Thoracic aorta (tissue), 2 donors: ENCODE measurements around the gene NLRP3. TPM values are rescaled to one million over a fixed set of nuclear protein-coding genes. Genes with fewer than 3 reads are reported as not detected.
A peak's percentile ranks its signal among the peaks of the same experiment; 100 is the strongest.

Experiments
- ATAC-seq: fragments of 150-250 bp; one replicate; pipeline ENCODE4 v1.8.0; 2017; ENCODE audit warnings: low read depth; ENCODE audit not compliant: insufficient number of reproducible peaks, low FRiP score
- DNase-seq: peaks from one replicate; pipeline ENCODE4 v3.0.0-alpha.2; 2020; ENCODE audit warnings: low spot score
- H3K27ac ChIP-seq, 2 donors: fragments of 200-600 bp; sonication (generic); 1 replicate in 1 of 2; 2 replicates in 1 of 2; pipeline ENCODE4 v1.5.1; 2016; ENCODE audit warnings: mild to moderate bottlenecking in 2 of 2, moderate library complexity in 2 of 2
- H3K27me3 ChIP-seq: fragments of 200-600 bp; sonication (generic); replicated peaks from 2 replicates; pipeline ENCODE4 v1.6.0; 2016; ENCODE audit warnings: mild to moderate bottlenecking; ENCODE audit not compliant: insufficient read depth
- H3K36me3 ChIP-seq: fragments of 200-600 bp; sonication (generic); one replicate; pipeline ENCODE4 v1.5.1; 2016
- H3K4me1 ChIP-seq, 2 donors: fragments of 200-600 bp; sonication (generic); 1 replicate in 1 of 2; 2 replicates in 1 of 2; pipeline versions ENCODE4 v1.5.1 to v1.6.0; 2016; ENCODE audit warnings: low read depth in 2 of 2, mild to moderate bottlenecking in 1 of 2; ENCODE audit not compliant: control insufficient read depth in 1 of 2
- H3K4me3 ChIP-seq: fragments of 200-600 bp; sonication (generic); 2 replicates; pipeline ENCODE4 v1.5.1; 2016; ENCODE audit warnings: mild to moderate bottlenecking
- H3K9me3 ChIP-seq: fragments of 200-600 bp; sonication (generic); 2 replicates; pipeline ENCODE4 v1.5.1; 2016
- CTCF ChIP-seq: fragments of 200-600 bp; sonication (generic); IDR thresholded peaks from one replicate; pipeline ENCODE4 v1.5.1; 2019; ENCODE audit warnings: antibody characterized with exemption
- total RNA-seq, 2 donors: library from RNA; depleted of rRNA; stranded (reverse); fragments of >200 nt; gene quantifications; one replicate each; pipeline versions ENCODE4 v1.1.0 to v1.2.3, GENCODE V29; 2016

Gene NLRP3
- total RNA-seq, 2 donors from 2014 or later: 5.1 to 8.9 TPM

GRCh38 chr1:247400685-247401084 lies 15.3 kb upstream of the NLRP3 start:
- no peak overlapping the region for H3K4me3 ChIP-seq
- no peaks in the 10 kb centered on the region for H3K27me3 ChIP-seq
- no peak for DNase-seq
- TF ChIP-seq CTCF: no peak
- H3K4me1 ChIP-seq: peaks cover 0 to 7% of the 10 kb centered on the region in 2 donors
- no peak overlapping the region for H3K27ac ChIP-seq
- H3K36me3 ChIP-seq: no peaks in the 10 kb centered on the region
- H3K9me3 ChIP-seq: no peaks in the 10 kb centered on the region
- ATAC-seq: no peak

GRCh38 chr1:247401310-247402119 lies 14.5 kb upstream of the NLRP3 start:
- ATAC-seq: peak; percentile 20
- TF ChIP-seq CTCF: no peak
- Histone ChIP-seq H3K4me3 (no peak overlapping the region), H3K9me3 (no peaks in the 10 kb centered on the region), H3K27ac (no peak overlapping the region), H3K4me1 (peaks cover 0 to 7% of the 10 kb centered on the region in 2 donors), H3K27me3 (no peaks in the 10 kb centered on the region), H3K36me3 (no peaks in the 10 kb centered on the region)
- DNase-seq: no peak

GRCh38 chr1:247402120-247402675 lies 13.8 kb upstream of the NLRP3 start:
- Histone ChIP-seq H3K9me3 (no peaks in the 10 kb centered on the region), H3K4me3 (no peak overlapping the region), H3K27me3 (no peaks in the 10 kb centered on the region), H3K36me3 (no peaks in the 10 kb centered on the region), H3K4me1 (peaks cover 0 to 7% of the 10 kb centered on the region in 2 donors), H3K27ac (no peak overlapping the region)
- ATAC-seq (peak; percentile 19), DNase-seq (no peak)
- no peak for TF ChIP-seq CTCF

- TF ChIP-seq CTCF: no peak
- H3K4me3 ChIP-seq: no peak overlapping the region
- ATAC-seq (no peak), DNase-seq (no peak)
- H3K9me3 ChIP-seq: no peaks in the 10 kb centered on the region
- no peak overlapping the region for H3K27ac ChIP-seq
- no peaks in the 10 kb centered on the region for H3K27me3 ChIP-seq
- peaks cover 0 to 7% of the 10 kb centered on the region in 2 donors for H3K4me1 ChIP-seq
- H3K36me3 ChIP-seq: no peaks in the 10 kb centered on the region
Observed at GRCh38 chr1:247406014-247406656, 9.8 kb upstream of the NLRP3 start.

DNA sequence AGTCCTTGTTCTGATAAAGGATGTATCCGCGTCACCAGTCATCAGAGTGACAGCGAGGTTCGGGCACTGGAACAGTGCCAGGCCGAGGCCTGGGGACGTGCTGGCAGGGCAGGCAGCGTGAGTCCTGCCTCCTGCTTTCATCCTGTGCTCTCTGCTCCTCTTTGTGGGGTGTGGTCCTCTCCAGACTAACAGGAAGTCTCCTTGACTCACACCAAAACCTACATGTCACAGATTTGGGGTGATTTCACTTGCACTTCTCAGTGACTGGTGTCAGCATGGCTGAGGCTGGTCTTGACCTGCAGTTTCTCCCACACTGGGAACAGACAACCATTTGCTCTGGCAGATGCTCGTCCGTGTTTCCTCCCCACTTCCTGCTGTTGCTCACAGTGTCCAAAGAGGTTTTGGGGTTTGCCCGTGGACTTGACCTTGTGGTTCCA lies 8.8 kb upstream of the NLRP3 start:
- peaks cover 0 to 7% of the 10 kb centered on the region in 2 donors for H3K4me1 ChIP-seq
- no peaks in the 10 kb centered on the region for H3K9me3 ChIP-seq
- H3K36me3 ChIP-seq: no peaks in the 10 kb centered on the region
- DNase-seq (no peak), ATAC-seq (no peak)
- no peak overlapping the region for H3K4me3 ChIP-seq
- no peak for TF ChIP-seq CTCF
- no peaks in the 10 kb centered on the region for H3K27me3 ChIP-seq
- H3K27ac ChIP-seq: peak overlapping the region in 1 of 2 donors; percentile 21
